ENCODE data around the gene KRTAP5-6. TPM values are rescaled to one million over a fixed set of nuclear protein-coding genes. Genes with fewer than 3 reads are reported as not detected.

KRTAP5-6 gene
- total RNA-seq, 2 donors from 2014 or later, result not detected

- Histone ChIP-seq H3K27me3 (replicated peaks; ENCODE audit: insufficient read depth) (no peaks in the 10 kb centered on the region), H3K36me3 (no peaks in the 10 kb centered on the region), H3K4me3 (no peak overlapping the region), H3K27ac (no peak overlapping the region), H3K4me1 (replicated peaks) (no peaks in the 10 kb centered on the region), H3K9me3 (no peaks in the 10 kb centered on the region)
- intact Hi-C loops (cut with DNase I), result loop anchor here (5.0 to 10.0 kb wide), 2 partner anchors 39 to 502 kb away; no protein-coding TSS in a partner anchor
- peak; percentile 54 for DNase-seq (ENCODE audit: low spot score)
- WGBS, result 32% methylated on average over 34 of the region's 34 CpGs
- peak; percentile 96 to 98 (median 97) for TF ChIP-seq CTCF (IDR thresholded peaks at IDR 0.05)
- TF ChIP-seq POLR2AphosphoS5 (IDR thresholded peaks at IDR 0.05), result peak; percentile 14
- no peak for TF ChIP-seq POLR2A (IDR thresholded peaks at IDR 0.05)
Measured at GRCh38 chr11:1652771-1653540, 44.0 kb upstream of the KRTAP5-6 start.

- Histone ChIP-seq H3K36me3 (no peaks in the 10 kb centered on the region), H3K4me3 (no peak overlapping the region), H3K4me1 (replicated peaks) (no peaks in the 10 kb centered on the region), H3K9me3 (no peaks in the 10 kb centered on the region), H3K27ac (no peak overlapping the region), H3K27me3 (replicated peaks; ENCODE audit: insufficient read depth) (no peaks in the 10 kb centered on the region)
- WGBS, result 87% methylated on average over 14 of the region's 14 CpGs
- DNase-seq (ENCODE audit: low spot score), result no peak
- TF ChIP-seq POLR2AphosphoS5 (IDR thresholded peaks at IDR 0.05), result no peak
- TF ChIP-seq POLR2A (IDR thresholded peaks at IDR 0.05), result no peak
- no peak for TF ChIP-seq CTCF (IDR thresholded peaks at IDR 0.05)
- intact Hi-C loops (cut with DNase I), result loop anchor here (5.0 to 10.0 kb wide), 2 partner anchors 39 to 501 kb away; no protein-coding TSS in a partner anchor
Measured at GRCh38 chr11:1653541-1654387, 43.2 kb upstream of the KRTAP5-6 start.

DNA sequence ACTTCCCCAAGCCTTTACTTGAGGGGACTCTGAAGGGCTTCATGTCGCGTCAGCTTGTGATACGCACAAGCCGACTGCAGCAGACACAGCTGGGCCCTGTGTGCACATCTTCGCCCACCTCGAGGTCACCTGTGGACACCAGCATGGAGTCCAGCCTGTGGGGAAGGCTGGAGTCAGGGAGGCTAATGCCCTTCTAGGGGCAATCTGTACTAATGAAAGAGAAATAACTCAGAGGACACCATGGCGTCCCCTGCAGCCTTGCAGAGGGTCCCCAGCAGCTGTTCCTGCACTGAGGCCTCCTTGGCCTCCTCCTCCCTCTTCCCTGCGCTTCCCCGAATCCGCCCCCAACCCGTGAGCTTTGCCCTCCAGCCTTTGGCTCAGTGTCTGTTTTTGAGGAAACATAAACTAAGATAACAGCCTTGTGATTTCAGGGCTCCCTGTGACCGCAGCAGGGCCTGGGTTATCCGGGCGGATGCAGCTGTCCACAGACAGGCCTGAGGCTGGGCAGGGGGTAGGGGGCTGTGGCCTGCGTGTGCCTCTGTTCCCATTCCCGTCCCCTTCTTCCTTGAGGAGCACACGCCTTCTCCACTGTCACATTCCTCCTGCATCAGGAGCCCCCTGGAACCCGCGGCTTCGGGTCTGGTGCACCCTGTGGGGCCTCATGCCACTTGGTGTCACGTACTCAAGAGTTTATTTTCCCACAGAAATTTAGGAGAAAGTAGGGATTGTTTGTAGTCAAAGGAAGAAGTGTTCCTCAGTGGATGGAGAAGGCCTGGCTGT is 42.4 kb upstream of the KRTAP5-6 start:
- Histone ChIP-seq H3K4me3 (no peak overlapping the region), H3K36me3 (no peaks in the 10 kb centered on the region), H3K27me3 (replicated peaks; ENCODE audit: insufficient read depth) (no peaks in the 10 kb centered on the region), H3K4me1 (replicated peaks) (no peaks in the 10 kb centered on the region), H3K9me3 (no peaks in the 10 kb centered on the region), H3K27ac (no peak overlapping the region)
- WGBS, result 78% methylated on average over 21 of the region's 21 CpGs
- intact Hi-C loops (cut with DNase I), result loop anchor here (5.0 to 10.0 kb wide), 2 partner anchors 38 to 500 kb away; no protein-coding TSS in a partner anchor
- no peak for DNase-seq (ENCODE audit: low spot score)
- TF ChIP-seq POLR2A (IDR thresholded peaks at IDR 0.05), result no peak
- no peak for TF ChIP-seq CTCF (IDR thresholded peaks at IDR 0.05)
- TF ChIP-seq POLR2AphosphoS5 (IDR thresholded peaks at IDR 0.05), result no peak

GRCh38 chr11:1655168-1656060 is 41.6 kb upstream of the KRTAP5-6 start:
- H3K27me3 ChIP-seq (replicated peaks; ENCODE audit: insufficient read depth), result no peaks in the 10 kb centered on the region
- no peak overlapping the region for H3K27ac ChIP-seq
- intact Hi-C loops (cut with DNase I), result loop anchor here (10.0 kb wide), 1 partner anchor 499 kb away; no protein-coding TSS in a partner anchor
- 54% methylated on average over 24 of the region's 26 CpGs for WGBS
- no peak overlapping the region for H3K4me3 ChIP-seq
- DNase-seq (ENCODE audit: low spot score), result no peak
- H3K36me3 ChIP-seq, result no peaks in the 10 kb centered on the region
- no peaks in the 10 kb centered on the region for H3K9me3 ChIP-seq
- H3K4me1 ChIP-seq (replicated peaks), result no peaks in the 10 kb centered on the region
- TF ChIP-seq POLR2AphosphoS5 (IDR thresholded peaks at IDR 0.05) (no peak), POLR2A (IDR thresholded peaks at IDR 0.05) (no peak), CTCF (IDR thresholded peaks at IDR 0.05) (no peak)

Data from prostate gland (tissue), 2 donors.